GM19193 (cell line): Measurements from ENCODE around the gene FNDC3B.

ENCODE experiments used
- POLR2A ChIP-seq: IDR thresholded peaks from 4 replicates; pipeline ENCODE4 v1.6.1; 2011; ENCODE audit not compliant: insufficient read depth, insufficient read length; ENCODE audit errors: extremely low read depth

Gene FNDC3B

DNA sequence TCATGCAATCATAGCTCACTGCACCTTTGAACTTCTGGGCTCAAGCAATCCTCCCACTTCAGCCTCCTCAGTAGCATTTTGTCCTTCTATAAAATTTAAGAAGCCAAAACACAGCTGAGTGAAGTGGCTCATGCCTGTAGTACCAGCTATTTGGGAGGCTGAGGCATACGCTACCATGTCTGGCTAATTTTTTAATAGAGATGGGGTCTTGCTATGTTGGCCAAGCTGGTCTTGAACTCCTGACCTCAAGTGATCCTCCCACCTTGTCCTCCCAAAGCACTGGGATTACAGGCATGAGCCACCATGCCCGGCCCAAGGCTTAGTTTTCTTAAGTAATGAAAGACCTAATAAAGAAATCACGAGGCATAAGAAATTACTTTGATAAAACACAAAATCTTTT is 14.7 kb upstream of the FNDC3B start:
- no peak for TF ChIP-seq POLR2A

DNA sequence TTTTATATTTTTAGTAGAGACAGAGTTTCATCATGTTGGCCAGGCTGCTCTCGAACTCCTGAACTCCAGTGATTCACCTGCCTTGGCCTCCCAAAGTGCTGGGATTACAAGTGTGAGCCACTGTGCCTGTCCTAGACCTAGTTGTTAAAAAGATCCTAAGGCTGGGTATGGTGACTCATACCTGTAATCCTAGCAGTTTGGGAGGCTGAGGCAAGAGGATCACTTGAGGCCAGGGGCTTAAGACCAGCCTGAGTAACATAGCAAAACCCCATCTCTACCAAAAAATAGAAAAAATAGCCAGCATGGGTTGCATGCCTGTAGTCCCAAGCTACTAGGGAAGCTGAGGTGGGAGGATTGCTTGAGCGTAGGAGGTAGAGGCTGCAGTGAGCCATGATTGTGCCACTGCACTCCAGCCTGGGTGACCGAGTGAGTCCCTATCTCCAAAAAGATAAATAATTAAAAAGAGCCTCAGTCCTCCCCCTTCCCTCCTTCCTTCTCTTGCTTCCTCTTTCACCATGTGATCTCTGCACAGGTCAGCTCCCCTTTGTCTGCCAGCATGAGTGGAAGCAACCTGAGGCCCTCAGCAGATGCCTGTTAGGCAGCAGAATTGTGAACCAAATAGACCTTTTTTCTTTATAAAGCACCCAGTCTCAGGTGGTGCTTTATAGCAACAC is 9.8 kb upstream of the FNDC3B start:
- no peak for TF ChIP-seq POLR2A

DNA sequence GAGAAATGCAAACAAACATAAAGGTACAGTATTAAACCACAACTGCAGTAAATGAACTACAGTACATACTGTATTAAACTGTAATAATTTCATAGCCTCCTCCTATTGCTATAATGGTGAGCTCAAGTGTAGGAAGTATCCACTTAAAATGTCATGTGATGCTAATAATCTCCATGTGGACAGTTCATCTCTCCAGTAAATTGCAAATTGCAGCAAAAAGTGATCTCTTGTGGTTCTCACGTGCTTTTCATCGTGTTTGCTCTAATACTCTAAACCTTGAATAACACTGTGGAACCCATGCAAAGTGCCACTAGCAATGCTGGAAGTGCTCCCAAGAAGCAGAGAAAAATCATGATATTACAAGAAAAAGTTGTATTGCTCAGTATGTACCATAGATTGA is 9.2 kb upstream of the FNDC3B start:
- TF ChIP-seq POLR2A, result no peak

DNA sequence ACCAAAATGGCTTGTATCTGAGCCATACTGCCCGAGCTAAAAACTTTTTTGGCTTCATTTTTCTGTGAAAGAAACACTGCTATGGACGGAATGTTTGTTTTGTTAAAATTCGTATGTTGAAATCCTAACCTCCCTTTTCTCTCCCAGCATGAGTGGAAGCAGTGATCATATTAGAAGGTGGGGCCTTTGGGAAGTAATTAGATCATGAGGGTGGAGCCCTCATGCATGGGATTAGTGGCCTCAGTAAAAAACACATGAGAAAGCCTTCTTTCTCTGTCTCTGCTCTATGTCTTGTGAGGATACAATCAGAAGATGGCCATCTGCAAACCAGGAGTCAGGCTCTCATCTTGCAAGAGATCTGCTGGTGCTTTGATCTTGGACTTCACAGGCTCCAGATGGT is 7.4 kb upstream of the FNDC3B start:
- no peak for TF ChIP-seq POLR2A

- TF ChIP-seq POLR2A, result no peak
Observed at GRCh38 chr3:172033396-172033795, 6.0 kb upstream of the FNDC3B start.

DNA sequence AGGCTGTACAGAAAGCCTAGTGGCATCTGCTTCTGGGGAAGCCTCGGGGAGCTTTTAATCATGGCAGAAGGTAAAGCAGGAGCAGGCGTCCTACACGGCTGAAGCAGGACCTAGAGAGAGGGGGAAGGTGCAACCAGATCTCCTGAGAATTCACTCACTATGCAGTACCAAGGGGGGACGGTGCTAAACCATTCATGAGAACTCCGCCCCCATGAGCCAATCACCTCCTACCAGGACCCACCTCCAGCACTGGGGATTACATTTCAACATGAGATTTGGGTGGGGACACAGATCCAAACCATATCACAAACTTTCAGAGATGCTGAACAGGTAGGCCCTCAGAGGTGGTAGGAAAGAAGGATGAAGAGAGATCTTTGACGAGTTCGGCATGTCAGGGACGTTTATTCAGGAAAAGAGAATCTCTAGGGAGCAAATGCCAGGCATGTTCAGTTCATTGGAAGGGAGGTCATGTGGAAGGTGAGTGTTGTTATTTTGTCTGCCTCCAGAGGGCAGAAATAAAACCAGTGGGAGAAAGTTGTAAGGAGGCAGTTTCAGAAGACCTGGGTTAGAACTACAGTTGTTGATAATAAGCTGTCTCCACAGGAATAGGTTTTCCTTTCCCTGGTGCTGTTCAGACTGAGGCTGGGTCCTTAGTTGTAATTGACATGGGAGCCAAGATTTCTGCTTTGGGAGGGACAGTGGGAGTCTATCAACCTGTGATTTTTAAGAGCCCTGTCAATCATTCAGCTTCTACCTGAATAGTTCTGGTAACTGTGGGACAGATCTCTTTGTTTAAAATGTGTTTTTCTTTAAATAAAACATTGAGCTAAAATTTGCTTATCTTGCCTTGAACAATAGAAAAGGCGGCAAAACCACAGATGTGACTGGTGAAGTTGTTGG is 4.3 kb upstream of the FNDC3B start:
- no peak for TF ChIP-seq POLR2A

DNA sequence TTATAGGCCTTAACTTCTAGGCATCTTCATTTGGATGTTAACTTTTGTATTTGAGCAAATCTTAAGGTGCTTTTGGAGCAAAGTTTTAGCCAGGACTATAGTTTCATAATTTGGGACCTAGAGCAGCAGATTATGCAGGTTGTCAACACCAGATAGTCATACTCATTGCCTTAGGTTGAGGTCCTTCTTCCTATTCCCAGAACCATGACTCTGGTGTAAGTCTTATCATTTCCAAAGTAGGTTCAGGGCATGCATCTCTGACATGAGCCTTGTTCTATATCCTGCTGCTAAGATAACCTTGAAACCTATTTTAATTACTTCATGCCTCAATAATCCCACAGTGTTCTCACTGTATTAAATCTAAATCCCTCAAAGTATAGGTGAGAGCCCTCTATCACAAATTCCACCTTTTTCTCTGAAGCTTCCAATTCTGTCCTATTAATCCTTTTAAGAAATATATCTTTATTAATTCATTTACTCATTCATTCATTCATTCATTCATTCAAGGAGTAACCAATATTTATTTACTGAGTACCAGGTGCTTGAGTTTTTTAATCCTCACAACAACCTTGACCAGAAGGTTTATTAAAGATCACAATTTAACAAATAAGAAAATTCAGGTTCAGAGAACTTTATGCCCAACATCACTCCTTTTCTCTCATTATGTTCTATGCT is 2.7 kb upstream of the FNDC3B start:
- no peak for TF ChIP-seq POLR2A

DNA sequence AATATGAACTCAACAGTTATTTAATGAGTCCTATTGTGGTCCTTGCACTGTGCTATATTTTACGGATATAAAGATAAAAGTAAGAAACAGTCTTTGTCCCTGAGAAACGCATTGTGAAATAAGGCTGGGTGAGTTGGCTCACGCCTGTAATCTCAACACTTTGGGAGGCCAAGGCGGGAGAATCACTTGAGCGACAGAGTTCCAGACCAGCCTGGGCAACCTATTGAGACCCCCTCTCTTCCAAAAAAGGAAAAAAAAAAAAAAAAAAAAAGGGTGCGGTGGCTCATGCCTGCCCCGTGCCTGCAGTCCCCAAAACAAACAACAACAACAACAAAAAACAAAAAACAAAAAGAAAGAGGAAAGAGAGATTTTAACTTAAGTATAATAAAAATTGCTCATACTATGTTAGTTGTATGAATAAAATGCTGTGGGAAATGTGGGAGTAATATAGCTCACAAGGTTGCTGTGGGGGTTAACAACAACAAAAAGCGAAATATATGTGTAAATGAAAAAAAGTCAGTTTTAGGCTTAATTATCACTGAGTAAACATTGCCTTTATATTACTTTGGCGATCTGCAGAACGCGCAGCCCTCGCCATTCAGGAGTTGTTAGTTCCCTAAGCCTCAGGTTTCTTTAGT is 461 bp upstream of the FNDC3B start:
- no peak for TF ChIP-seq POLR2A

DNA sequence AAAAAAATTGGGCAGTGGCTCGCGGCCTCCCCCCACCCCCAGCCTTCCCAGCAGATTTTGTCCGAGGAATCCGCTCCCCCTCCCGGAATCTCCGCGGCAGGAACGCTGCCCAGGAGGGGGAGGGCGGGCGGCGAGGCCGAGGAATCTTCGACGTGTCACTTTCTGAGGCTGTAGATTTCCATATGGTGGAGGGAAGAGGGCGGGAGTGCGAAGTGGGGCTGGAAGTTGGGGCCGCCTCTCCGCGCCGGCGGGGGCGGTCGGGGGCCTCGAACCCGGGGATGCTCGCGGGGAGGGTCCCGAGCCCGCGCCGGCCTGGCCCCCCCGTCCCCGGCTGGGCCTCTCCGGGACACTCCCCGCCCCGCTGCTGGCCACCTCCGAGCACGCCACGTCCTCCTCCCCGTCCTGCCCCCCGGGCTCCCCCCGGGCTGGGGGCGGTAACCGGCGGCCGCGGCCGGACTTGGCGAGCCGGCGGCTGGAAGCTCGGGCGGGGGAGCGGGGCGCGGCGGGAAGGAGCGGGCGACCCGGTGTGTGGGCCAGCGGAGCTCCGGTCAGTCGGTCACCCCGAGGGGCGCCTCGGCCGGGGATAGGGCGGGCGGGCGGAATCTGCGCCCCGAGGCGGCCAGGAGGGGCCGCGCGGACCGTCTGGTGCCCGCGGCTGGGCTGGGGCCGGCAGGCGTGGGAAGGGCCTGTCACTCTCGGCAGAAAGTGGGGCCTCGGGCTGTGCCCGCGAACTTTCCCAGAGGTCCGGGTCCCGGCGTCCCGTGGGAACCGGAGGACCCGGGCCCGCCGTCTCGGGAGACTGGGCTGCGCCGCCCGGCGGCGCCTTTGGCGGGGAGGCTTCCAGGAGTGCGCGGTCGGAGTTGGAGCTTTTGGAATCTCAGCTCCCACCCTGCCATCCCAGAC is 951 bp downstream of the FNDC3B start:
- TF ChIP-seq POLR2A, result peak; percentile 17

- TF ChIP-seq POLR2A, result no peak
Observed at GRCh38 chr3:172040981-172041963, 1.9 kb downstream of the FNDC3B start.

- no peak for TF ChIP-seq POLR2A
Observed at GRCh38 chr3:172042136-172042662, 2.8 kb downstream of the FNDC3B start.

- TF ChIP-seq POLR2A, result no peak
Observed at GRCh38 chr3:172043233-172043632, 3.9 kb downstream of the FNDC3B start.

DNA sequence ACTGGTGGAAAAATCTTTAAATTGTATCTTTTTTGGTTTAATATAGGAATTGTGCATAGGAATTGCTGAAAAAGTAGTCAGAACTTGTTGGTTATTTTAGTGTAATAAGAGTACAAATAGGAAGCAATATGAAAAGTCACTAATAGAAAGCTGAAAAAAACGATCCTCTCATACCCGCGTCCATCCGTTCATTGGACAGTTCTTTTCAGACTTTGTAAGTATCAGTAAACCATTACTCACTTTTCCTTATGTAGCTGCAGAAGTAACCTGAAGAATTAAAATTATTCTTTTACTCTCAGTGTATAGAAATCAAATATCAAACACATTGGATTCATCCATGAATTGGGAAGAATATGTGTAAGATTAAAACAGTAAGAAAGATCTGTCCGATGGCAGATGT is 4.4 kb downstream of the FNDC3B start:
- no peak for TF ChIP-seq POLR2A
